Right cardiac atrium (tissue), 5 donors: ENCODE results near the gene ATL1. TPM values are rescaled to one million over a fixed set of nuclear protein-coding genes. Genes with fewer than 3 reads are reported as not detected.

ENCODE experiments used
- ATAC-seq, 2 donors: fragments of 200-7000 bp; cut with Tn5 transposase; one replicate each; pipeline versions ENCODE4 v1.8.0 to v1.9.1; 2020; ENCODE audit warnings: moderate library complexity in 2 of 2, mild to moderate bottlenecking in 1 of 2
- DNase-seq, 3 donors: peaks; one replicate each; pipeline ENCODE4 v3.0.0-alpha.2; 2020
- H3K27ac ChIP-seq: one replicate; pipeline ENCODE4 v1.5.1; 2013; ENCODE audit warnings: mild to moderate bottlenecking, low read length, control low read depth, moderate library complexity
- H3K27me3 ChIP-seq: one replicate; pipeline ENCODE4 v1.6.1; 2013; ENCODE audit not compliant: control insufficient read depth, insufficient read depth
- H3K4me1 ChIP-seq: one replicate; pipeline ENCODE4 v1.6.1; 2013; ENCODE audit warnings: low read length; ENCODE audit not compliant: control insufficient read depth, insufficient read depth
- H3K4me3 ChIP-seq: one replicate; pipeline ENCODE4 v1.5.1; 2013; ENCODE audit warnings: low read length, control low read depth
- H3K9me3 ChIP-seq: one replicate; pipeline ENCODE4 v1.6.1; 2013; ENCODE audit warnings: low read length; ENCODE audit not compliant: control insufficient read depth
- WGBS: extraction: QIAGEN DNeasy Blood & Tissue Kit; methylation state at CpG from one replicate; pipeline ENCODE4 v1.1.7; 2013; 5-methylcytosine and 5-hydroxymethylcytosine counted together
- intact Hi-C, 4 donors: fragments of 100-400 bp; cut with DNase I; formaldehyde crosslinking; loops; one replicate each; pipeline versions ENCODE4 v1.11.0 to v1.14.0; 2022 to 2023
- polyA plus RNA-seq: library from polyadenylated mRNA; stranded (reverse); fragments of 200-250 nt; gene quantifications from one replicate; pipeline ENCODE4 v1.2.3, GENCODE V29; 2013
- total RNA-seq, 4 donors: library from RNA; stranded (reverse); fragmentation: NEBNext Ultra II Directional; extraction: Animal tissue kit (Norgen Biotek cat#: 25700); gene quantifications; one replicate each; pipeline ENCODE4 v1.2.1, GENCODE V29; 2021
- donor health status: healthy with polysubstance abuse.
- donor health status: DM: no; HTN: yes; CAD: no.
- donor health status: DM: no; HTN: no; CAD: no.
- donor health status: DM: no; HTN: yes; CAD: no; lungs with severe emphysema.
- donor health status: DM: yes; HTN: yes; CAD: no.

ATL1 gene
- total and polyA plus RNA-seq, 5 donors, result 1.4 to 2.8 (median 2.2) TPM

DNA sequence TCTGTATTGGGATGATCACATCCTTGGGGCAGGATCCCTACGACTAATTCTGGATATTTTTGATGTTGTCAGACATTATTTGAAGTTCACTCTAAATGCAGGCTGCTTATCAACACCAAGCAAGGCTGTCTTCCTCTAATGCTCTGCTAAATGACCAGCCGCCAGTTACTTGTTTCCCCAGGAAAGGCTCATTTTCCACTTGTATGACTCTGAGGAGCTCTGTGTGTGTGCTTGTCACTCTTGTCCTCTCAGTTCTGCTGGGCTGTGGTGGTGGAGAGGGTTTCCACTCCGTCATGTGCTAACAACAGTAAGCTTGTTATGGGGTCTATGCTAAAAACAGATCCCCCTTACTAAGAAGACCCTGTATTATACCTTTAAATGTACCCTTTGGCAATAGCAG lies 42.1 kb downstream of the ATL1 start:
- H3K4me1 ChIP-seq, result no peaks in the 10 kb centered on the region
- no peak for DNase-seq
- peak in 1 of 2 donors; percentile 18 for ATAC-seq
- no peaks in the 10 kb centered on the region for H3K27me3 ChIP-seq
- H3K9me3 ChIP-seq, result no peaks in the 10 kb centered on the region
- 72% methylated on average over 3 of the region's 3 CpGs for WGBS
- H3K4me3 ChIP-seq, result no peak overlapping the region
- no peak overlapping the region for H3K27ac ChIP-seq
- intact Hi-C loops, result loop anchor here (5.0 to 10.0 kb wide), 4 partner anchors 113 to 263 kb away; no protein-coding TSS in a partner anchor

GRCh38 chr14:50603565-50603964 lies 43.6 kb downstream of the ATL1 start:
- no peak overlapping the region for H3K4me3 ChIP-seq
- intact Hi-C loops, result loop anchor here (5.0 to 10.0 kb wide), 4 partner anchors 111 to 261 kb away; no protein-coding TSS in a partner anchor
- no peaks in the 10 kb centered on the region for H3K4me1 ChIP-seq
- ATAC-seq, result no peak
- H3K27ac ChIP-seq, result no peak overlapping the region
- WGBS, result 49% methylated on average over 2 of the region's 2 CpGs
- H3K27me3 ChIP-seq, result no peaks in the 10 kb centered on the region
- H3K9me3 ChIP-seq, result no peaks in the 10 kb centered on the region
- no peak for DNase-seq

DNA sequence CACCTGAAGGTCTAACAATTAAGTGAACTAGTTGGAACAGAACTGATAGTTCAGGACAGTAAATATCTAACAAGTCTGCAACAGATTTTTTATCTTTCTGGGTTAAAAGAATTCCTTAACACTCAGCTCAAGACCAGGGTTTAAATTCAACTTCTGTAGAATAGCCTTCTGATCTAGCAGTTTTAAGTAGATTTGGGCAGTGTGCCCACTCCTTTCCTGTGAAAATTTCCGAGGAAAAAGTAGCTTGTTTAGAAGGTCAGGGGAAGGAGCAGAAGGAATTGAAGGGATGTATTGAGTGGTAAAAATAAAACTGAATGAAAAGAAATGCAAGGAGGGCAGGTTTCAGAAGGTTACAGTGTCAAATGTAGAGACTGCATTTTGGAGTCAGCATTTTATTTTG lies 45.8 kb downstream of the ATL1 start:
- WGBS, result 0% methylated on average over 1 of the region's 1 CpG
- intact Hi-C loops, result loop anchor here in 2 of 4 donors (10.0 kb wide), 3 partner anchors 109 to 259 kb away; no protein-coding TSS in a partner anchor
- no peaks in the 10 kb centered on the region for H3K9me3 ChIP-seq
- no peak for DNase-seq
- no peak for ATAC-seq
- no peaks in the 10 kb centered on the region for H3K4me1 ChIP-seq
- no peaks in the 10 kb centered on the region for H3K27me3 ChIP-seq
- no peak overlapping the region for H3K27ac ChIP-seq
- no peak overlapping the region for H3K4me3 ChIP-seq

GRCh38 chr14:50606468-50606867 lies 46.5 kb downstream of the ATL1 start:
- H3K9me3 ChIP-seq, result no peaks in the 10 kb centered on the region
- no peaks in the 10 kb centered on the region for H3K4me1 ChIP-seq
- ATAC-seq (no peak), DNase-seq (no peak)
- no peak overlapping the region for H3K27ac ChIP-seq
- WGBS, result 88% methylated on average over 2 of the region's 2 CpGs
- H3K4me3 ChIP-seq, result no peak overlapping the region
- no peaks in the 10 kb centered on the region for H3K27me3 ChIP-seq
- intact Hi-C loops, result loop anchor here in 2 of 4 donors (10.0 kb wide), 3 partner anchors 108 to 258 kb away; no protein-coding TSS in a partner anchor

GRCh38 chr14:50607181-50607580 lies 47.2 kb downstream of the ATL1 start:
- ATAC-seq, result no peak
- Histone ChIP-seq H3K9me3 (no peaks in the 10 kb centered on the region), H3K4me3 (no peak overlapping the region), H3K27me3 (no peaks in the 10 kb centered on the region), H3K4me1 (no peaks in the 10 kb centered on the region), H3K27ac (no peak overlapping the region)
- 86% methylated on average over 3 of the region's 3 CpGs for WGBS
- DNase-seq, result no peak
- intact Hi-C loops, result loop anchor here in 2 of 4 donors (10.0 kb wide), 3 partner anchors 108 to 258 kb away; no protein-coding TSS in a partner anchor

DNA sequence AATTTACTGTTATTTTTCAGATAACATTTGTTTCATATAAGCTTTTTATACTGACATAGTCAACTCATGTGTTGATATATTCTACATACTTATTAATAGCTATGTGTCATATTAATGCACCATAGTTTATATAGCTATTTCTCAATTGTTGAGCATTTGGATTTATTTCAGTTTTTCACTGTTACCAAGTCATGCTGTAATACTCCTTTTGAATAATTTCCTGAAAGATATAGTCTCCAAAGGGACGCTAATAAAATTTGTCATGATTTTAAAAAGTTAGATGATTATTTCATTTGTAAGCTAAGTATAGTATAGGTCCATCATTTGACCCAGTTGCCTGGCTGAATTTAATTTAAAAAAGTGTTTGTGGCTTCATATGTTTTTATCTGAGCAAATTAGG lies 47.8 kb downstream of the ATL1 start:
- Histone ChIP-seq H3K27ac (no peak overlapping the region), H3K4me3 (no peak overlapping the region), H3K4me1 (no peaks in the 10 kb centered on the region), H3K27me3 (no peaks in the 10 kb centered on the region), H3K9me3 (no peaks in the 10 kb centered on the region)
- ATAC-seq (no peak), DNase-seq (no peak)
- 81% methylated on average over 1 of the region's 1 CpG for WGBS
- intact Hi-C loops, result loop anchor here in 2 of 4 donors (10.0 kb wide), 3 partner anchors 107 to 257 kb away; no protein-coding TSS in a partner anchor

- DNase-seq (no peak), ATAC-seq (no peak)
- 59% methylated on average over 1 of the region's 1 CpG for WGBS
- Histone ChIP-seq H3K4me3 (no peak overlapping the region), H3K9me3 (no peaks in the 10 kb centered on the region), H3K27me3 (no peaks in the 10 kb centered on the region), H3K27ac (no peak overlapping the region), H3K4me1 (no peaks in the 10 kb centered on the region)
- intact Hi-C loops, result loop anchor here in 2 of 4 donors (10.0 kb wide), 3 partner anchors 106 to 256 kb away; no protein-coding TSS in a partner anchor
Measured at GRCh38 chr14:50608302-50608851, 48.4 kb downstream of the ATL1 start.

GRCh38 chr14:50610465-50610864 lies 50.5 kb downstream of the ATL1 start:
- no peaks in the 10 kb centered on the region for H3K4me1 ChIP-seq
- no peak overlapping the region for H3K27ac ChIP-seq
- H3K27me3 ChIP-seq, result no peaks in the 10 kb centered on the region
- intact Hi-C loops, result loop anchor here in 2 of 4 donors (10.0 kb wide), 2 partner anchors 104 to 244 kb away; no protein-coding TSS in a partner anchor
- ATAC-seq, result no peak
- WGBS, result 91% methylated on average over 1 of the region's 1 CpG
- H3K4me3 ChIP-seq, result no peak overlapping the region
- H3K9me3 ChIP-seq, result no peaks in the 10 kb centered on the region
- DNase-seq, result no peak

DNA sequence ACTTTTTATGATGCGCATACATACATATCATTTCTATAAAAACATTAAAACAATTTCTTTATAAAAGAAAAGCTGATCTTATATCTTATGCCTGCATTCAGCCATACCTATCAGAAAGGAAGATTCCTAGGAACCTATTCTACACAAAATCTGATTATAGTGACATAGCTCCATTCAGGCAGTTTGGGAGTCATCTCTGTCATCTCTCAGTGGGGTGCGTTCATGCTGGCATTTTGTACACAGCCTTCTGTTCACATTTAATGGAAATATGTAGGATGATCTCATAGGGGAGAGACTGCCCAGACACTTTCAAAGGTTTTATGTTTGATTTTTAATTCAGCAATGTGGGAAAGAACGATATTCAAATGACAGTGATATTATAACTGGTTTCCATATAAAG lies 52.9 kb downstream of the ATL1 start:
- no peaks in the 10 kb centered on the region for H3K27me3 ChIP-seq
- intact Hi-C loops, result loop anchor here in 2 of 4 donors (10.0 kb wide), 2 partner anchors 102 to 242 kb away; no protein-coding TSS in a partner anchor
- no peak overlapping the region for H3K4me3 ChIP-seq
- H3K27ac ChIP-seq, result no peak overlapping the region
- ATAC-seq (no peak), DNase-seq (no peak)
- no peaks in the 10 kb centered on the region for H3K4me1 ChIP-seq
- 91% methylated on average over 3 of the region's 3 CpGs for WGBS
- no peaks in the 10 kb centered on the region for H3K9me3 ChIP-seq

- H3K27me3 ChIP-seq, result no peaks in the 10 kb centered on the region
- 57% methylated on average over 4 of the region's 4 CpGs for WGBS
- intact Hi-C loops, result loop anchor here in 2 of 4 donors (10.0 kb wide), 2 partner anchors 100 to 240 kb away; no protein-coding TSS in a partner anchor
Measured at GRCh38 chr14:50615056-50615455, 55.1 kb downstream of the ATL1 start.

DNA sequence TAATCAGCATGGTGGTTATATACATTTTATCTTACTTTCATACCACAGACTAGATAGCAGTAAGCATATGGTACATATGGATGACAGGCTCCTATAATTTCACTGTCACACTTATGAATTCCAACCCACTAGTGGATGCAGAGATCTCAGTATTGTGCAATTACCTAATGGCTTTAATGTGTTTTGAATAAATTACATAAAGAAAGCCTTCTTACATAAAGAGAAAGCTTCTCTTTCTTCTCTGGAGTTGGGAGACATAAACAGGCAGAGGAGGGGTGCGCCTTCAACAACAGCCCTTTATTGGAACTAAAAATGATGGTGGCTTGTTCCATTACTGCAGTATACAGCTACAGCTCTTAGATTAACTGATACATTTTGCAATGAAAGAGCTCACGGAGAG lies 55.6 kb downstream of the ATL1 start:
- ATAC-seq (no peak), DNase-seq (no peak)
- no peak overlapping the region for H3K4me3 ChIP-seq
- H3K4me1 ChIP-seq, result no peaks in the 10 kb centered on the region
- WGBS, result 91% methylated on average over 2 of the region's 2 CpGs
- no peak overlapping the region for H3K27ac ChIP-seq
- H3K9me3 ChIP-seq, result no peaks in the 10 kb centered on the region
- no peaks in the 10 kb centered on the region for H3K27me3 ChIP-seq
- intact Hi-C loops, result loop anchor here in 2 of 4 donors (10.0 kb wide), 2 partner anchors 99 to 239 kb away; no protein-coding TSS in a partner anchor

More at GRCh38 chr14:50615056-50615455, 55.1 kb downstream of the ATL1 start:
- no peak for DNase-seq
- Histone ChIP-seq H3K4me1 (no peaks in the 10 kb centered on the region), H3K9me3 (no peaks in the 10 kb centered on the region), H3K27ac (no peak overlapping the region), H3K4me3 (no peak overlapping the region)
- no peak for ATAC-seq
